T47D (cell line): Measurements from ENCODE around the gene POU2F2.

Experiments used
- DNase-seq, 2 experiments: peaks; one replicate each; pipeline versions ENCODE4 v3.0.0 to v3.0.0-alpha.2; 2011 to 2012; ENCODE audit warnings: low read depth in 1 of 2, low spot score in 1 of 2
- JUND ChIP-seq: IDR thresholded peaks from 2 replicates; pipeline ENCODE4 v1.6.1; 2012; ENCODE audit warnings: low read depth
- in situ Hi-C: cut with HindIII; loops from 2 replicates; pipeline ENCODE4 v1.10.0; 2016; ENCODE audit warnings: low sequenced_read_pairs, low pct_unique_long_range_greater_than_20kb

POU2F2 gene

GRCh38 chr19:42130254-42130573, 2.0 kb downstream of the POU2F2 start:
- TF ChIP-seq JUND = no peak
- in situ Hi-C loops = no loop called here
- DNase-seq = no peak

GRCh38 chr19:42129399-42130253, 2.6 kb downstream of the POU2F2 start:
- no peak for TF ChIP-seq JUND
- in situ Hi-C loops = no loop called here
- DNase-seq = no peak

- DNase-seq = no peak
- TF ChIP-seq JUND = no peak
- in situ Hi-C loops = no loop called here
Measured at GRCh38 chr19:42126574-42126973, 5.7 kb downstream of the POU2F2 start.

GRCh38 chr19:42125536-42125935, 6.7 kb downstream of the POU2F2 start:
- no peak for DNase-seq
- no peak for TF ChIP-seq JUND
- in situ Hi-C loops = no loop called here

- DNase-seq = no peak
- no peak for TF ChIP-seq JUND
- in situ Hi-C loops = no loop called here
Measured at GRCh38 chr19:42124386-42124901, 7.8 kb downstream of the POU2F2 start.

GRCh38 chr19:42123765-42124164, 8.5 kb downstream of the POU2F2 start:
- in situ Hi-C loops = no loop called here
- TF ChIP-seq JUND = no peak
- no peak for DNase-seq

- in situ Hi-C loops = no loop called here
- no peak for DNase-seq
- no peak for TF ChIP-seq JUND
Measured at GRCh38 chr19:42122691-42123607, 9.3 kb downstream of the POU2F2 start.

- TF ChIP-seq JUND = no peak
- no peak for DNase-seq
- in situ Hi-C loops = no loop called here
Measured at GRCh38 chr19:42121656-42122069, 10.6 kb downstream of the POU2F2 start.

GRCh38 chr19:42121036-42121621, 11.1 kb downstream of the POU2F2 start:
- in situ Hi-C loops = no loop called here
- DNase-seq = no peak
- no peak for TF ChIP-seq JUND

GRCh38 chr19:42120276-42120980, 11.8 kb downstream of the POU2F2 start:
- DNase-seq = no peak
- TF ChIP-seq JUND = no peak
- in situ Hi-C loops = no loop called here

- DNase-seq = no peak
- in situ Hi-C loops = no loop called here
- no peak for TF ChIP-seq JUND
Measured at GRCh38 chr19:42117076-42117475, 15.2 kb downstream of the POU2F2 start.
